Measurements from ENCODE around the gene TMEM43.
"Not testable (repeated sequence)": the region's sequence is repeated elsewhere in the genome, so short reads cannot be mapped to it uniquely, and the experiment has no call there.

Gene TMEM43

DNA sequence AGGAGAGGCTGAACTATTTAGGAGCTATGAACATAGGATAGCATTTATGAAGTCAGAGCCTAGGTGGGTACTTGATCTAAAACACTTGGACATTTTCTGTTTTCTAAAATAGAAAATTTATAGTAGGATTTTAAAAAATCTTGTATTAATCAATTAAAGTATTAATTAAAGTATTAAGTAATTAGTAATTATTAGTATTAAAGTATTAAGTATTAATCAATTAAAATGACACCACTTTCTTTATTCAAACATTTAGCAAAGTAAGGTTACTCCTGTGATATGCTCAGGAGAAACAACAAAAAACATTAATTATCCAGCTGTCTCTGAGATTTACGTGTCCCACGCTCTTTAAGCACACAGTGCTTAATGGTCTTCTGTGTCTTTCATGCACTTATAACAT is 32.4 kb upstream of the TMEM43 start (continued):
- TF ChIP-seq ZNF302 (tag by site-specific recombination; IDR thresholded peaks at IDR 0.05; ENCODE audit: low read depth) (no peak), ZNF366 (tag by site-specific recombination; conservative IDR thresholded peaks at IDR 0.05) (no peak), MEIS1 (CRISPR knock-in tag; IDR thresholded peaks at IDR 0.05; ENCODE audit: borderline replicate concordance) (no peak), ZNF311 (tag by site-specific recombination; IDR thresholded peaks at IDR 0.05; ENCODE audit: borderline replicate concordance) (no peak)
- TF ChIP-seq, protein P1, sequence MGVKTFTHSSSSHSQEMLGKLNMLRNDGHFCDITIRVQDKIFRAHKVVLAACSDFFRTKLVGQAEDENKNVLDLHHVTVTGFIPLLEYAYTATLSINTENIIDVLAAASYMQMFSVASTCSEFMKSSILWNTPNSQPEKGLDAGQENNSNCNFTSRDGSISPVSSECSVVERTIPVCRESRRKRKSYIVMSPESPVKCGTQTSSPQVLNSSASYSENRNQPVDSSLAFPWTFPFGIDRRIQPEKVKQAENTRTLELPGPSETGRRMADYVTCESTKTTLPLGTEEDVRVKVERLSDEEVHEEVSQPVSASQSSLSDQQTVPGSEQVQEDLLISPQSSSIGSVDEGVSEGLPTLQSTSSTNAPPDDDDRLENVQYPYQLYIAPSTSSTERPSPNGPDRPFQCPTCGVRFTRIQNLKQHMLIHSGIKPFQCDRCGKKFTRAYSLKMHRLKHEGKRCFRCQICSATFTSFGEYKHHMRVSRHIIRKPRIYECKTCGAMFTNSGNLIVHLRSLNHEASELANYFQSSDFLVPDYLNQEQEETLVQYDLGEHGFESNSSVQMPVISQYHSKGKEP (tag by site-specific recombination; IDR thresholded peaks at IDR 0.05), result no peak

DNA sequence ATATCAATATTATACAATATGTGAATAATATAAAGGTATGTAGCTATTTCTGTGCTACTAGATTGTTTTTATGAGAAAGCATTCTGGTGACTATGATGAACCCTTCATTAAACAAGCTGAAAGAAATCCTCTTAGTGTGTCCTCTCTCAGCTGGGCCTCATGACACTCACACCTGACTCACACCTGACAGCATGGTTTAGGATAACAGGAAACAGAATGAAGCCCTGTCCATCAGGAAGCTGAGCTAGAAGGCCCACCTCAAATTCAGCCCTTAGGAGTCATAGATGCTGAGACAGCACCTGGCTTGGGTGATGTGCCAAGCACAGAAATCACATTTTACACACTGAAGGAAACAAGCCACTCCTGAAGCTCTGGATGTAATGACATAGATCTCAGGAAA is 31.0 kb upstream of the TMEM43 start:
- ChIA-PET CTCF (no interaction called here), POLR2A (no interaction called here)
- no peaks in the 10 kb centered on the region for H3K4me1 ChIP-seq (ENCODE audit: control insufficient read depth, insufficient read depth, low read length)
- no peaks in the 10 kb centered on the region for H3K9me3 ChIP-seq (ENCODE audit: control insufficient read depth, insufficient read depth, low read depth, low read length)
- TF ChIP-seq ZNF341 (tag by site-specific recombination; IDR thresholded peaks at IDR 0.05; ENCODE audit: low read depth) (no peak), ZNF140 (tag by site-specific recombination; IDR thresholded peaks at IDR 0.05) (no peak), REPIN1 (tag by site-specific recombination; IDR thresholded peaks at IDR 0.05; ENCODE audit: low read depth) (no peak), ZNF292 (tag by site-specific recombination; IDR thresholded peaks at IDR 0.05; ENCODE audit: borderline replicate concordance, low read depth) (no peak), ZXDB (tag by site-specific recombination; IDR thresholded peaks at IDR 0.05) (no peak), ZSCAN16 (tag by site-specific recombination; IDR thresholded peaks at IDR 0.05) (no peak)
- no peak overlapping the region for H3K27ac ChIP-seq (ENCODE audit: extremely low read depth, low read depth, low read length)
- no peaks in the 10 kb centered on the region for H3K36me3 ChIP-seq (ENCODE audit: control insufficient read depth in 2 of 2, insufficient read depth in 1 of 2, low read length in 2 of 2)
- no peak overlapping the region for H3K4me3 ChIP-seq (ENCODE audit: low read depth, low read length)

DNA sequence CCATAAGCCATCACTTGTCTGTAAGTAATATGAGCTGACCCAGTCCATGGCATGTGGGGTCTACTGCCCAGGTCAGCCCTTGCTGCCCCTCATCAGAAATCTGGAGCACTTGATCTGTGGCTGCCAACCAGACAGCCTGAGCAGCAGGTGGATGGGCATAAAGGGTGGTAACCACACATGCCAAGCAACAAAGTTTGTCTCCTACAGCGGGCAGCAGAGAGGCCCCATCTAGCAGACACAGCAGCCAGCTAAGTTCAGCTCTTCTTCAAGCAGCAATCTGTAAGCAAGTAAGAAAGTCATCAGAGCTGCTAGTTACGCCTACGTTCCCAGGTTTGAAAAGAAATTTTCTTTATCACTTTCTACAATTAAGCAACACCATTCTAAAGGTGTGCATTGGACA is 28.1 kb upstream of the TMEM43 start:
- no peaks in the 10 kb centered on the region for H3K9me3 ChIP-seq (ENCODE audit: control insufficient read depth, insufficient read depth, low read depth, low read length)
- H3K4me3 ChIP-seq (ENCODE audit: low read depth, low read length), result no peak overlapping the region
- H3K27ac ChIP-seq (ENCODE audit: extremely low read depth, low read depth, low read length), result no peak overlapping the region
- H3K36me3 ChIP-seq (ENCODE audit: control insufficient read depth in 2 of 2, insufficient read depth in 1 of 2, low read length in 2 of 2), result no peaks in the 10 kb centered on the region
- POLR2A ChIA-PET, result no interaction called here
- TF ChIP-seq MZF1 (tag by site-specific recombination; IDR thresholded peaks at IDR 0.05; ENCODE audit: borderline replicate concordance) (no peak), ZNF155 (tag by site-specific recombination; IDR thresholded peaks at IDR 0.05) (no peak), ZNF837 (tag by site-specific recombination; IDR thresholded peaks at IDR 0.05) (no peak)
- H3K4me1 ChIP-seq (ENCODE audit: control insufficient read depth, insufficient read depth, low read length), result no peaks in the 10 kb centered on the region
- CTCF ChIA-PET, result interaction anchor here (0.6 kb wide), 1 partner anchor 195 kb away, joined by 4 read pairs; no protein-coding TSS in a partner anchor

DNA sequence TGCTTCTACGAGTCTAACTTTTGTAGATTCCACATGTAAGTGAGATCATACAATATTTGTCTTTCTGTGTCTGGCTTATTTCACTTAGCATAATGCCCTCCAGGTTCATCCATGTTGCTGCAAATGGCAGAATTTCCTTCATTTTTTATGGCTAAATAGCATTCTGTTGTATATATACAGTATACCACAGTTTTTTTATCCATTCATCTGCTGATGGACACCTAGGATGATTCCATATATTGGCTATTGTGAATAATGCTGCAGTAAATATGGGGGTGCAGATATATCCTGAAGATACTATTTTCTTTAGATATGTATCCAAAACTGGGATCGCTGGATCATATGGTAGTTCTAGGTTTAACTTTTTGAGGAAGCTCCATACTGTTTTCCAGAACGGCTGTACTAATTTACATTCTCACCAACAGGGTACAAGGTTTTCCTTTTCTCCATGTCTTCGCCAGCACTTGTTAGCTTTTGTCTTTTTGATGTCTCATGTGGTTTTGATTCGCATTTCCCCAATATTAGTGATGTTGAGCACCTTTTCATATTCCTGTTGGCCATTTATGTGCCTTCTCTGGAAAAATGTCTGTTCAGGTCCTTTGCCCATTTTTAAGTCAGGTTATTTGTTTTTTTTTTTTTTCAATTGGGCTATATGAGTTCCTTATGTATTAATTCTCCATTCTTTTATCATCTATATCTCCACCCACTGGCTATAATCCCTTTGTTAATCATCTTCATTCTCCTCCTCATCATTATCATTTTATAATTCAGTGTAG is 27.0 kb upstream of the TMEM43 start:
- POLR2A ChIA-PET, result no interaction called here
- CTCF ChIA-PET, result interaction anchor here (0.6 kb wide), 1 partner anchor 196 kb away, joined by 4 read pairs; no protein-coding TSS in a partner anchor
- TF ChIP-seq ZNF530 (tag by site-specific recombination; IDR thresholded peaks at IDR 0.05; ENCODE audit: low read depth) (no peak), ZBTB1 (tag by site-specific recombination; IDR thresholded peaks at IDR 0.05) (no peak), ZNF184 (tag by site-specific recombination; IDR thresholded peaks at IDR 0.05) (peak; percentile 71; the same call in 1 of the 2 replicates), GFI1B (tag by site-specific recombination; IDR thresholded peaks at IDR 0.05) (no peak)

DNA sequence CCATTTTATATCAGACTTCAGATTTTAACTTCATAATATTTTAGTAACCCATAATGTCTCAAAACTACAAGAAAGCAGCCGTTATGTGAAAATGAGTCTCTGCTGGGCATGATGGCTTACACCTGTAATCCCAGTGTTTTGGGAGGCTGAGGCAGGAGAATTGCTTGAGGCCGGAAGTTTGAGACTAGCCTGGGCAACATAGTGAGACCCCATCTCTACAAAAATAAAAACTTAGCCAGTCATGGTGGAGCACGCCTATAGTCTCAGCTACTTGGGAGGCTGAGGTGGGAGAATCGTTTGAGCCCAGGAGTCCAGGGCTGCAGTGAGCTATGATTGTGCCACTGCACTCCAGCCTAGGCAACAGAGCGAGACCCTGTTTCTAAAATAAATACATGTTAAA is 15.0 kb upstream of the TMEM43 start:
- POLR2A ChIA-PET, CTCF ChIA-PET: not testable (repeated sequence)

More for the DNA sequence above, 27.0 kb upstream of the TMEM43 start:
- Histone ChIP-seq H3K27ac (ENCODE audit: extremely low read depth, low read depth, low read length) (no peak overlapping the region), H3K4me3 (ENCODE audit: low read depth, low read length) (no peak overlapping the region), H3K36me3 (ENCODE audit: control insufficient read depth in 2 of 2, insufficient read depth in 1 of 2, low read length in 2 of 2) (no peaks in the 10 kb centered on the region), H3K9me3 (ENCODE audit: control insufficient read depth, insufficient read depth, low read depth, low read length) (no peaks in the 10 kb centered on the region), H3K4me1 (ENCODE audit: control insufficient read depth, insufficient read depth, low read length) (no peaks in the 10 kb centered on the region)

More for the DNA sequence above, 15.0 kb upstream of the TMEM43 start:
- H3K4me3 ChIP-seq (ENCODE audit: low read depth, low read length); H3K27ac ChIP-seq (ENCODE audit: extremely low read depth, low read depth, low read length); H3K4me1 ChIP-seq (ENCODE audit: control insufficient read depth, insufficient read depth, low read length); H3K9me3 ChIP-seq (ENCODE audit: control insufficient read depth, insufficient read depth, low read depth, low read length): not testable (repeated sequence)
- H3K36me3 ChIP-seq (ENCODE audit: control insufficient read depth in 2 of 2, insufficient read depth in 1 of 2, low read length in 2 of 2), result peaks cover 0 to 40% of the 10 kb centered on the region in 2 experiments; a peak in 1 of 3 replicates
